HepG2 (cell line): Measurements from ENCODE around the gene SFTPB. TPM values are rescaled to one million over a fixed set of nuclear protein-coding genes. Genes with fewer than 3 reads are reported as not detected.

Experiments
- ATRX ChIP-seq: sonication (generic); formaldehyde crosslinking; IDR thresholded peaks from 2 replicates; pipeline ENCODE4 v1.4.0; 2020; ENCODE audit warnings: missing genetic modification reagents, borderline replicate concordance
- CREBL2 ChIP-seq: sonication (generic); formaldehyde crosslinking; IDR thresholded peaks from 2 replicates; pipeline ENCODE4 v1.8.1; 2023; ENCODE audit warnings: missing genetic modification reagents, mild to moderate bottlenecking, borderline replicate concordance
- ETV6 ChIP-seq: sonication (generic); formaldehyde crosslinking; conservative IDR thresholded peaks from 2 replicates; pipeline ENCODE4 v1.4.0; 2020; ENCODE audit warnings: missing genetic modification reagents
- KDM2A ChIP-seq: sonication (generic); formaldehyde crosslinking; IDR thresholded peaks from 2 replicates; pipeline ENCODE4 v1.4.0; 2020; ENCODE audit warnings: low read depth, missing genetic modification reagents, borderline replicate concordance
- LBX2 ChIP-seq: sonication (generic); formaldehyde crosslinking; IDR thresholded peaks from 2 replicates; pipeline ENCODE4 v1.5.0; 2020; ENCODE audit warnings: missing genetic modification reagents, mild to moderate bottlenecking, borderline replicate concordance
- MLLT10 ChIP-seq: sonication (generic); formaldehyde crosslinking; IDR thresholded peaks from 2 replicates; pipeline ENCODE4 v1.4.0; 2020; ENCODE audit warnings: missing genetic modification reagents
- PLRG1 ChIP-seq: fragments of 450-650 bp; conservative IDR thresholded peaks from 2 replicates; pipeline ENCODE4 v1.6.1; 2016
- POGK ChIP-seq: sonication (generic); formaldehyde crosslinking; conservative IDR thresholded peaks from 2 replicates; pipeline ENCODE4 v1.8.0; 2022; ENCODE audit warnings: mild to moderate bottlenecking, moderate library complexity, missing genetic modification reagents
- REL ChIP-seq: sonication (generic); formaldehyde crosslinking; conservative IDR thresholded peaks from 2 replicates; pipeline ENCODE4 v1.8.0; 2022; ENCODE audit warnings: mild to moderate bottlenecking, missing genetic modification reagents, moderate library complexity
- REST ChIP-seq, 2 experiments: IDR thresholded peaks; 2 replicates each; pipeline ENCODE4 v1.6.1; 2011 to 2012; ENCODE audit warnings: low read length in 2 of 2, borderline replicate concordance in 1 of 2, low read depth in 1 of 2, mild to moderate bottlenecking in 1 of 2, moderate library complexity in 1 of 2
- RNF219 ChIP-seq: sonication (generic); formaldehyde crosslinking; IDR thresholded peaks from 2 replicates; pipeline ENCODE4 v1.5.0; 2020; ENCODE audit warnings: mild to moderate bottlenecking, missing genetic modification reagents
- SATB2 ChIP-seq: sonication (generic); formaldehyde crosslinking; IDR thresholded peaks from 2 replicates; pipeline ENCODE4 v1.5.0; 2020; ENCODE audit warnings: missing genetic modification reagents
- SP5 ChIP-seq: IDR thresholded peaks from 2 replicates; pipeline ENCODE4 v1.6.1; 2016; ENCODE audit warnings: low read depth, borderline replicate concordance
- TMF1 ChIP-seq: sonication (generic); formaldehyde crosslinking; IDR thresholded peaks from 2 replicates; pipeline ENCODE4 v1.8.1; 2022; ENCODE audit warnings: low read depth, missing genetic modification reagents
- XBP1 ChIP-seq: sonication (generic); formaldehyde crosslinking; IDR thresholded peaks from 2 replicates; pipeline ENCODE4 v1.5.0; 2020; ENCODE audit warnings: missing genetic modification reagents
- ZNF10 ChIP-seq: sonication (generic); formaldehyde crosslinking; IDR thresholded peaks from 2 replicates; pipeline ENCODE4 v1.4.0; 2020; ENCODE audit warnings: mild to moderate bottlenecking, low read depth, missing genetic modification reagents, borderline replicate concordance
- ZNF136 ChIP-seq: sonication (generic); formaldehyde crosslinking; IDR thresholded peaks from 2 replicates; pipeline ENCODE4 v1.8.1; 2022; ENCODE audit warnings: low read depth, mild to moderate bottlenecking, moderate library complexity, missing genetic modification reagents
- ZNF550 ChIP-seq: sonication (generic); formaldehyde crosslinking; IDR thresholded peaks from 2 replicates; pipeline ENCODE4 v1.4.0; 2020; ENCODE audit warnings: mild to moderate bottlenecking, missing genetic modification reagents, borderline replicate concordance
- ZNF556 ChIP-seq: sonication (generic); formaldehyde crosslinking; IDR thresholded peaks from 2 replicates; pipeline ENCODE4 v1.4.0; 2020; ENCODE audit warnings: mild to moderate bottlenecking, missing genetic modification reagents, borderline replicate concordance
- ZNF766 ChIP-seq: sonication (generic); formaldehyde crosslinking; IDR thresholded peaks from 2 replicates; pipeline ENCODE4 v1.5.0; 2020; ENCODE audit warnings: missing genetic modification reagents, borderline replicate concordance
- ZNF780A ChIP-seq: sonication (generic); formaldehyde crosslinking; IDR thresholded peaks from 2 replicates; pipeline ENCODE4 v1.8.0; 2022; ENCODE audit warnings: mild to moderate bottlenecking, missing genetic modification reagents, moderate library complexity
- polyA plus RNA-seq, 8 experiments: library from polyadenylated mRNA; depleted of rRNA in 3 of 8; stranded (reverse) in 7 of 8; unstranded in 1 of 8; fragments of >200 nt; fragmentation: Illumina TruSeq in 4 of 8; extraction: Trizol in 4 of 8; gene quantifications; 2 replicates each; pipeline versions ENCODE4 v1.2.1 to v1.2.3, GENCODE V29; 2011 to 2016; ENCODE audit warnings: low read depth in 4 of 8, missing spikeins in 1 of 8, mixed read lengths in 1 of 8; ENCODE audit not compliant: insufficient read depth in 1 of 8
- total RNA-seq, 5 experiments: library from RNA; depleted of rRNA; stranded (reverse); fragments of >200 nt; fragmentation: Illumina TruSeq; extraction: Trizol; gene quantifications; 2 replicates each; pipeline ENCODE4 v1.2.3, GENCODE V29; 2016; ENCODE audit warnings: low read depth in 1 of 5

The SFTPB gene
- total and polyA plus RNA-seq, 2 of the 13 experiments (the other 11 are each of a cell fraction or from before 2014, with no cell fraction given): not detected

- TF ChIP-seq CREBL2 (CRISPR knock-in tag) (no peak), ETV6 (CRISPR knock-in tag) (no peak; the same call in 1 of the 2 replicates), RNF219 (CRISPR knock-in tag) (no peak), POGK (CRISPR knock-in tag) (no peak), ZNF766 (CRISPR knock-in tag) (no peak), SP5 (CRISPR knock-in tag) (no peak), XBP1 (CRISPR knock-in tag) (no peak), ZNF780A (no peak), ZNF550 (CRISPR knock-in tag) (no peak), MLLT10 (no peak), PLRG1 (no peak), ZNF136 (CRISPR knock-in tag) (no peak), ZNF10 (CRISPR knock-in tag) (no peak), ZNF556 (CRISPR knock-in tag) (no peak), SATB2 (CRISPR knock-in tag) (no peak), ATRX (no peak), REST (IDR thresholded peaks at IDR 0.05; ENCODE audit: borderline replicate concordance in 1 of 2, low read depth in 1 of 2, low read length in 2 of 2) (no peak), REL (0 out of 2 replicates have a peak, but pooled peaks have one; percentile 36), LBX2 (CRISPR knock-in tag) (0 out of 2 replicates have a peak, but pooled peaks have one; percentile 20), KDM2A (CRISPR knock-in tag) (peak; percentile 66; the same call in 1 of the 2 replicates), TMF1 (CRISPR knock-in tag) (no peak)
Observed at GRCh38 chr2:85678794-85679672, 11.0 kb upstream of the SFTPB start (continued).
